GM23338 (cell line): Measurements from ENCODE around the gene ZNF580. TPM values are rescaled to one million over a fixed set of nuclear protein-coding genes. Genes with fewer than 3 reads are reported as not detected.

ENCODE experiments used
- ATAC-seq: fragments of 200-7000 bp; cut with Tn5 transposase; 3 replicates; pipeline ENCODE4 v1.9.1; 2020
- DNase-seq: peaks from one replicate; pipeline ENCODE4 v3.0.0-alpha.2; 2015; ENCODE audit warnings: low spot score
- H2AFZ ChIP-seq: fragments of 200-600 bp; sonication (generic); 2 replicates; pipeline ENCODE4 v1.8.0; 2016; ENCODE audit warnings: antibody characterized with exemption, mild to moderate bottlenecking, moderate library complexity
- H3F3A ChIP-seq: fragments of 200-600 bp; sonication (generic); replicated peaks from 2 replicates; pipeline ENCODE4 v1.8.0; 2017; ENCODE audit warnings: antibody characterized with exemption, mixed run types, low read depth
- H3K27ac ChIP-seq: fragments of 200-600 bp; sonication (generic); 2 replicates; pipeline ENCODE4 v1.6.1; 2016; ENCODE audit warnings: low read depth
- H3K27me3 ChIP-seq: fragments of 200-600 bp; sonication (generic); 2 replicates; pipeline ENCODE4 v1.8.0; 2016; ENCODE audit warnings: mild to moderate bottlenecking, mixed run types, moderate library complexity; ENCODE audit not compliant: insufficient read depth
- H3K36me3 ChIP-seq: fragments of 200-600 bp; sonication (generic); 2 replicates; pipeline ENCODE4 v1.8.0; 2016; ENCODE audit warnings: mild to moderate bottlenecking; ENCODE audit not compliant: insufficient read depth
- H3K4me1 ChIP-seq: fragments of 200-600 bp; sonication (generic); 2 replicates; pipeline ENCODE4 v1.8.0; 2016; ENCODE audit warnings: mild to moderate bottlenecking, moderate library complexity; ENCODE audit not compliant: insufficient read depth
- H3K4me2 ChIP-seq: fragments of 200-600 bp; sonication (generic); 2 replicates; pipeline ENCODE4 v1.7.1; 2017; ENCODE audit warnings: mixed run types
- H3K4me3 ChIP-seq: fragments of 200-600 bp; sonication (generic); 2 replicates; pipeline ENCODE4 v1.6.1; 2016; ENCODE audit warnings: mixed run types
- H3K79me2 ChIP-seq: fragments of 200-600 bp; sonication (generic); replicated peaks from 2 replicates; pipeline ENCODE4 v1.8.0; 2017; ENCODE audit warnings: mild to moderate bottlenecking; ENCODE audit not compliant: insufficient read depth
- H3K9me2 ChIP-seq: fragments of 200-600 bp; sonication (generic); 2 replicates; pipeline ENCODE4 v1.8.0; 2017; ENCODE audit not compliant: insufficient read depth
- H4K20me1 ChIP-seq: fragments of 200-600 bp; sonication (generic); replicated peaks from 2 replicates; pipeline ENCODE4 v1.8.0; 2017; ENCODE audit warnings: mild to moderate bottlenecking; ENCODE audit not compliant: insufficient read depth
- H3K27ac Mint-ChIP-seq: 2 replicates; pipeline ENCODE4 v1.8.0; 2020; ENCODE audit warnings: inconsistent platforms, mild to moderate bottlenecking, moderate library complexity, mixed read lengths
- H3K27me3 Mint-ChIP-seq: 3 replicates; pipeline ENCODE4 v1.8.0; 2022; ENCODE audit warnings: low read depth, mild to moderate bottlenecking, moderate library complexity, mixed read lengths, inconsistent platforms; ENCODE audit not compliant: insufficient read depth, poor library complexity
- H3K36me3 Mint-ChIP-seq: 3 replicates; pipeline ENCODE4 v1.8.0; 2021; ENCODE audit warnings: low read depth, mild to moderate bottlenecking, inconsistent platforms, moderate library complexity, mixed read lengths
- H3K4me1 Mint-ChIP-seq: 3 replicates; pipeline ENCODE4 v1.8.0; 2020; ENCODE audit warnings: mild to moderate bottlenecking, inconsistent platforms, mixed read lengths
- H3K4me3 Mint-ChIP-seq: 3 replicates; pipeline ENCODE4 v1.8.0; 2021; ENCODE audit warnings: moderate library complexity, mild to moderate bottlenecking, inconsistent platforms, mixed read lengths
- H3K9me3 Mint-ChIP-seq: 3 replicates; pipeline ENCODE4 v1.8.0; 2020; ENCODE audit warnings: moderate library complexity, mild to moderate bottlenecking, inconsistent platforms, mixed read lengths
- ETS1 ChIP-seq: IDR thresholded peaks from 2 replicates; pipeline ENCODE4 v1.6.1; 2016; ENCODE audit warnings: antibody characterized with exemption
- EZH2phosphoT487 ChIP-seq: fragments of 200-600 bp; sonication (generic); IDR thresholded peaks from one replicate; pipeline ENCODE4 v1.8.1; 2018; ENCODE audit warnings: antibody characterized with exemption; ENCODE audit not compliant: unreplicated experiment
- JUNB ChIP-seq: IDR thresholded peaks from one replicate; pipeline ENCODE4 v1.6.1; 2016; ENCODE audit warnings: antibody characterized with exemption; ENCODE audit not compliant: unreplicated experiment
- NANOG ChIP-seq: IDR thresholded peaks from 2 replicates; pipeline ENCODE4 v1.6.1; 2016; ENCODE audit warnings: antibody characterized with exemption, borderline replicate concordance
- STAT1 ChIP-seq: IDR thresholded peaks from one replicate; pipeline ENCODE4 v1.6.1; 2016; ENCODE audit warnings: antibody characterized with exemption; ENCODE audit not compliant: unreplicated experiment
- ZNF331 ChIP-seq: fragments of 250-450 bp; sonication (Bioruptor Pico); IDR thresholded peaks from 2 replicates; pipeline ENCODE4 v1.5.0; 2020; ENCODE audit warnings: low read depth, mild to moderate bottlenecking, moderate library complexity
- ZNF462 ChIP-seq: fragments of 250-450 bp; sonication (Bioruptor Pico); IDR thresholded peaks from 2 replicates; pipeline ENCODE4 v1.5.0; 2020; ENCODE audit warnings: mild to moderate bottlenecking, moderate library complexity
- polyA plus RNA-seq: library from polyadenylated mRNA; unstranded; fragments of >200 nt; fragmentation: Nextera tagmentation; extraction: Ambion mirVana; gene quantifications from 2 replicates; pipeline ENCODE4 v1.2.1, GENCODE V29; 2016
- total RNA-seq: library from RNA; depleted of rRNA; stranded (reverse); fragments of >200 nt; shearing (Covaris generic); gene quantifications from 2 replicates; pipeline ENCODE4 v1.2.3, GENCODE V29; 2014

ZNF580 gene
- total and polyA plus RNA-seq, 2 experiments from 2014 or later, result 18.7 to 23.6 TPM

- TF ChIP-seq ZNF462 (CRISPR knock-in tag) (no peak), ZNF331 (no peak), STAT1 (no peak), NANOG (no peak), EZH2phosphoT487 (no peak), ETS1 (no peak), JUNB (no peak)
These were observed 29.4 kb upstream of the ZNF580 start (continued) for GRCh38 chr19:55611300-55611982.

- DNase-seq, result no peak
- no peak overlapping the region for H3K27ac ChIP-seq
- H2AFZ ChIP-seq, result no peak overlapping the region
- Mint-ChIP-seq H3K9me3 (peaks cover 3% of the 10 kb centered on the region; the same call in 2 of the 3 replicates), H3K4me3 (no peak overlapping the region), H3K27ac (no peak overlapping the region), H3K4me1 (peaks cover 5% of the 10 kb centered on the region; the same call in 2 of the 3 replicates), H3K27me3 (peaks cover 16% of the 10 kb centered on the region), H3K36me3 (peaks cover 35% of the 10 kb centered on the region)
- H3F3A ChIP-seq, result 0 out of 2 replicates have a peak, but pooled peaks cover 3% of the 10 kb centered on the region
- H3K27me3 ChIP-seq, result no peaks in the 10 kb centered on the region
- H3K4me1 ChIP-seq, result no peaks in the 10 kb centered on the region
- no peaks in the 10 kb centered on the region for H3K9me2 ChIP-seq
- peaks cover 5% of the 10 kb centered on the region; the same call in 1 of the 2 replicates for H3K36me3 ChIP-seq
- H4K20me1 ChIP-seq, result peaks cover 29% of the 10 kb centered on the region
- H3K4me3 ChIP-seq, result no peak overlapping the region
- no peak overlapping the region for H3K4me2 ChIP-seq
- H3K79me2 ChIP-seq, result peaks cover 9% of the 10 kb centered on the region
- no peak for ATAC-seq
- TF ChIP-seq EZH2phosphoT487 (no peak), ZNF462 (CRISPR knock-in tag) (no peak), NANOG (no peak)
These were observed 28.7 kb upstream of the ZNF580 start for GRCh38 chr19:55611983-55612645.
